IPS-20b (cell line): ENCODE data around the gene RDH5.
A peak's percentile ranks its signal among the peaks of the same experiment; 100 is the strongest.

Experiments used
- H3K27ac ChIP-seq: one replicate; pipeline ENCODE4 v1.5.1; 2013; ENCODE audit warnings: low read length
- H3K27me3 ChIP-seq: 2 replicates; pipeline ENCODE4 v1.6.1; 2013; ENCODE audit warnings: mild to moderate bottlenecking, low read length, inconsistent platforms; ENCODE audit not compliant: insufficient read depth
- H3K36me3 ChIP-seq: 2 replicates; pipeline ENCODE4 v1.6.1; 2013; ENCODE audit warnings: low read depth, mild to moderate bottlenecking, inconsistent platforms, low read length, moderate library complexity; ENCODE audit not compliant: insufficient read depth
- H3K4me1 ChIP-seq: 2 replicates; pipeline ENCODE4 v1.6.1; 2013; ENCODE audit warnings: mild to moderate bottlenecking, control low read depth, inconsistent platforms, low read length, moderate library complexity; ENCODE audit not compliant: insufficient read depth
- H3K4me3 ChIP-seq: 2 replicates; pipeline ENCODE4 v1.5.1; 2013; ENCODE audit warnings: mild to moderate bottlenecking, low read length, inconsistent platforms
- H3K9ac ChIP-seq: 2 replicates; pipeline ENCODE4 v1.6.1; 2013; ENCODE audit warnings: low read depth, mild to moderate bottlenecking, inconsistent platforms, low read length, moderate library complexity
- H3K9me3 ChIP-seq: 2 replicates; pipeline ENCODE4 v1.6.1; 2013; ENCODE audit warnings: mild to moderate bottlenecking, low read depth, low read length, inconsistent platforms; ENCODE audit not compliant: insufficient read depth

RDH5 gene

GRCh38 chr12:55720071-55720564 lies at the start of gene RDH5:
Gene RDH5 (plus strand): TSS chr12:55720393. CDS start chr12:55721185, 792 bp downstream.
- Histone ChIP-seq H3K27ac (no peak within 1 kb of the TSS), H3K4me3 (no peak within 1 kb of the TSS), H3K9ac (peak within 1 kb of the TSS; percentile 97; the same call in 1 of the 2 replicates)

GRCh38 chr12:55671746-55672145 lies 48.4 kb upstream of the RDH5 start:
- no peaks in the 10 kb centered on the region for H3K36me3 ChIP-seq
- no peak overlapping the region for H3K4me3 ChIP-seq
- H3K9me3 ChIP-seq: no peaks in the 10 kb centered on the region
- H3K27ac ChIP-seq: no peak overlapping the region
- no peak overlapping the region for H3K9ac ChIP-seq
- H3K27me3 ChIP-seq: peaks cover 6% of the 10 kb centered on the region; the same call in 1 of the 2 replicates
- no peaks in the 10 kb centered on the region for H3K4me1 ChIP-seq

More at GRCh38 chr12:55720071-55720564, at the start of gene RDH5:
- no peaks in the 10 kb centered on the region for H3K27me3 ChIP-seq
- peaks cover 26% of the 10 kb centered on the region for H3K4me1 ChIP-seq
- H3K36me3 ChIP-seq: peaks cover 25% of the 10 kb centered on the region
- no peaks in the 10 kb centered on the region for H3K9me3 ChIP-seq

- Histone ChIP-seq H3K27ac (no peak overlapping the region), H3K9ac (no peak overlapping the region), H3K9me3 (no peaks in the 10 kb centered on the region), H3K27me3 (peaks cover 6% of the 10 kb centered on the region; the same call in 1 of the 2 replicates), H3K36me3 (no peaks in the 10 kb centered on the region), H3K4me3 (no peak overlapping the region), H3K4me1 (no peaks in the 10 kb centered on the region)
These were observed 46.6 kb upstream of the RDH5 start for GRCh38 chr12:55673638-55674037.

GRCh38 chr12:55675666-55676065 lies 44.5 kb upstream of the RDH5 start:
- Histone ChIP-seq H3K4me1 (no peaks in the 10 kb centered on the region), H3K9me3 (no peaks in the 10 kb centered on the region), H3K36me3 (no peaks in the 10 kb centered on the region), H3K9ac (no peak overlapping the region), H3K4me3 (no peak overlapping the region), H3K27me3 (peaks cover 6% of the 10 kb centered on the region; the same call in 1 of the 2 replicates), H3K27ac (no peak overlapping the region)

- Histone ChIP-seq H3K27ac (no peak overlapping the region), H3K4me1 (peaks cover 3% of the 10 kb centered on the region; the same call in 1 of the 2 replicates), H3K9ac (no peak overlapping the region), H3K9me3 (no peaks in the 10 kb centered on the region), H3K27me3 (peaks cover 6% of the 10 kb centered on the region; the same call in 1 of the 2 replicates), H3K4me3 (no peak overlapping the region), H3K36me3 (no peaks in the 10 kb centered on the region)
These were observed 43.5 kb upstream of the RDH5 start for GRCh38 chr12:55676707-55677106.

GRCh38 chr12:55679691-55680090 lies 40.5 kb upstream of the RDH5 start:
- 0 out of 2 replicates have a peak, but pooled peaks cover 2% of the 10 kb centered on the region for H3K36me3 ChIP-seq
- H3K9ac ChIP-seq: no peak overlapping the region
- no peaks in the 10 kb centered on the region for H3K9me3 ChIP-seq
- peaks cover 3% of the 10 kb centered on the region; the same call in 1 of the 2 replicates for H3K4me1 ChIP-seq
- no peak overlapping the region for H3K27ac ChIP-seq
- H3K4me3 ChIP-seq: no peak overlapping the region
- peaks cover 6% of the 10 kb centered on the region; the same call in 1 of the 2 replicates for H3K27me3 ChIP-seq

- peaks cover 3% of the 10 kb centered on the region; the same call in 1 of the 2 replicates for H3K4me1 ChIP-seq
- H3K9ac ChIP-seq: peak overlapping the region; percentile 32; the same call in 1 of the 2 replicates
- H3K27ac ChIP-seq: no peak overlapping the region
These were observed 38.8 kb upstream of the RDH5 start for GRCh38 chr12:55681142-55682077.

GRCh38 chr12:55682087-55682796 lies 38.0 kb upstream of the RDH5 start:
- H3K9me3 ChIP-seq: no peaks in the 10 kb centered on the region
- H3K4me3 ChIP-seq: peak overlapping the region; percentile 51; the same call in 1 of the 2 replicates
- no peak overlapping the region for H3K27ac ChIP-seq
- peaks cover 9% of the 10 kb centered on the region; the same call in 1 of the 2 replicates for H3K36me3 ChIP-seq
- no peaks in the 10 kb centered on the region for H3K27me3 ChIP-seq
- peaks cover 3% of the 10 kb centered on the region; the same call in 1 of the 2 replicates for H3K4me1 ChIP-seq
- H3K9ac ChIP-seq: peak overlapping the region; percentile 32; the same call in 1 of the 2 replicates

More at GRCh38 chr12:55681142-55682077, 38.8 kb upstream of the RDH5 start:
- Histone ChIP-seq H3K4me3 (peak overlapping the region; percentile 51), H3K9me3 (no peaks in the 10 kb centered on the region), H3K36me3 (peaks cover 9% of the 10 kb centered on the region; the same call in 1 of the 2 replicates), H3K27me3 (peaks cover 4% of the 10 kb centered on the region; the same call in 1 of the 2 replicates)

GRCh38 chr12:55683676-55684075 lies 36.5 kb upstream of the RDH5 start:
- no peaks in the 10 kb centered on the region for H3K27me3 ChIP-seq
- no peak overlapping the region for H3K27ac ChIP-seq
- H3K36me3 ChIP-seq: peaks cover 17% of the 10 kb centered on the region
- no peaks in the 10 kb centered on the region for H3K9me3 ChIP-seq
- H3K9ac ChIP-seq: no peak overlapping the region
- peaks cover 3% of the 10 kb centered on the region; the same call in 1 of the 2 replicates for H3K4me1 ChIP-seq
- H3K4me3 ChIP-seq: no peak overlapping the region

- no peaks in the 10 kb centered on the region for H3K9me3 ChIP-seq
- H3K4me1 ChIP-seq: peaks cover 3% of the 10 kb centered on the region; the same call in 1 of the 2 replicates
- H3K27me3 ChIP-seq: no peaks in the 10 kb centered on the region
- H3K4me3 ChIP-seq: no peak overlapping the region
- no peak overlapping the region for H3K9ac ChIP-seq
- peaks cover 17% of the 10 kb centered on the region for H3K36me3 ChIP-seq
- H3K27ac ChIP-seq: no peak overlapping the region
These were observed 35.3 kb upstream of the RDH5 start for GRCh38 chr12:55684761-55685370.

GRCh38 chr12:55685671-55686070 lies 34.5 kb upstream of the RDH5 start:
- Histone ChIP-seq H3K4me1 (peaks cover 3% of the 10 kb centered on the region; the same call in 1 of the 2 replicates), H3K27ac (no peak overlapping the region), H3K9me3 (no peaks in the 10 kb centered on the region), H3K9ac (no peak overlapping the region), H3K36me3 (peaks cover 17% of the 10 kb centered on the region), H3K27me3 (no peaks in the 10 kb centered on the region), H3K4me3 (no peak overlapping the region)
